GM23338 (cell line): ENCODE measurements around the gene NUCB2. TPM values are rescaled to one million over a fixed set of nuclear protein-coding genes. Genes with fewer than 3 reads are reported as not detected.

ENCODE experiments used
- ATAC-seq: fragments of 200-7000 bp; cut with Tn5 transposase; 3 replicates; pipeline ENCODE4 v1.9.1; 2020
- DNase-seq: peaks from one replicate; pipeline ENCODE4 v3.0.0-alpha.2; 2015; ENCODE audit warnings: low spot score
- H2AFZ ChIP-seq: fragments of 200-600 bp; sonication (generic); 2 replicates; pipeline ENCODE4 v1.8.0; 2016; ENCODE audit warnings: antibody characterized with exemption, mild to moderate bottlenecking, moderate library complexity
- H3F3A ChIP-seq: fragments of 200-600 bp; sonication (generic); replicated peaks from 2 replicates; pipeline ENCODE4 v1.8.0; 2017; ENCODE audit warnings: antibody characterized with exemption, mixed run types, low read depth
- H3K27ac ChIP-seq: fragments of 200-600 bp; sonication (generic); 2 replicates; pipeline ENCODE4 v1.6.1; 2016; ENCODE audit warnings: low read depth
- H3K27me3 ChIP-seq: fragments of 200-600 bp; sonication (generic); 2 replicates; pipeline ENCODE4 v1.8.0; 2016; ENCODE audit warnings: mild to moderate bottlenecking, mixed run types, moderate library complexity; ENCODE audit not compliant: insufficient read depth
- H3K36me3 ChIP-seq: fragments of 200-600 bp; sonication (generic); 2 replicates; pipeline ENCODE4 v1.8.0; 2016; ENCODE audit warnings: mild to moderate bottlenecking; ENCODE audit not compliant: insufficient read depth
- H3K4me1 ChIP-seq: fragments of 200-600 bp; sonication (generic); 2 replicates; pipeline ENCODE4 v1.8.0; 2016; ENCODE audit warnings: mild to moderate bottlenecking, moderate library complexity; ENCODE audit not compliant: insufficient read depth
- H3K4me2 ChIP-seq: fragments of 200-600 bp; sonication (generic); 2 replicates; pipeline ENCODE4 v1.7.1; 2017; ENCODE audit warnings: mixed run types
- H3K4me3 ChIP-seq: fragments of 200-600 bp; sonication (generic); 2 replicates; pipeline ENCODE4 v1.6.1; 2016; ENCODE audit warnings: mixed run types
- H3K79me2 ChIP-seq: fragments of 200-600 bp; sonication (generic); replicated peaks from 2 replicates; pipeline ENCODE4 v1.8.0; 2017; ENCODE audit warnings: mild to moderate bottlenecking; ENCODE audit not compliant: insufficient read depth
- H3K9me2 ChIP-seq: fragments of 200-600 bp; sonication (generic); 2 replicates; pipeline ENCODE4 v1.8.0; 2017; ENCODE audit not compliant: insufficient read depth
- H4K20me1 ChIP-seq: fragments of 200-600 bp; sonication (generic); replicated peaks from 2 replicates; pipeline ENCODE4 v1.8.0; 2017; ENCODE audit warnings: mild to moderate bottlenecking; ENCODE audit not compliant: insufficient read depth
- H3K27ac Mint-ChIP-seq: 2 replicates; pipeline ENCODE4 v1.8.0; 2020; ENCODE audit warnings: inconsistent platforms, mild to moderate bottlenecking, moderate library complexity, mixed read lengths
- H3K27me3 Mint-ChIP-seq: 3 replicates; pipeline ENCODE4 v1.8.0; 2022; ENCODE audit warnings: low read depth, mild to moderate bottlenecking, moderate library complexity, mixed read lengths, inconsistent platforms; ENCODE audit not compliant: insufficient read depth, poor library complexity
- H3K36me3 Mint-ChIP-seq: 3 replicates; pipeline ENCODE4 v1.8.0; 2021; ENCODE audit warnings: low read depth, mild to moderate bottlenecking, inconsistent platforms, moderate library complexity, mixed read lengths
- H3K4me1 Mint-ChIP-seq: 3 replicates; pipeline ENCODE4 v1.8.0; 2020; ENCODE audit warnings: mild to moderate bottlenecking, inconsistent platforms, mixed read lengths
- H3K4me3 Mint-ChIP-seq: 3 replicates; pipeline ENCODE4 v1.8.0; 2021; ENCODE audit warnings: moderate library complexity, mild to moderate bottlenecking, inconsistent platforms, mixed read lengths
- H3K9me3 Mint-ChIP-seq: 3 replicates; pipeline ENCODE4 v1.8.0; 2020; ENCODE audit warnings: moderate library complexity, mild to moderate bottlenecking, inconsistent platforms, mixed read lengths
- CREB1 ChIP-seq: fragments of 250-450 bp; sonication (Bioruptor Pico); IDR thresholded peaks from 2 replicates; pipeline ENCODE4 v1.5.0; 2020; ENCODE audit warnings: low read depth, mild to moderate bottlenecking, moderate library complexity
- EZH2 ChIP-seq: fragments of 200-600 bp; sonication (generic); IDR thresholded peaks from one replicate; pipeline ENCODE4 v1.8.0; 2017; ENCODE audit warnings: antibody characterized with exemption, mild to moderate bottlenecking, low read depth; ENCODE audit not compliant: unreplicated experiment
- EZH2phosphoT487 ChIP-seq: fragments of 200-600 bp; sonication (generic); IDR thresholded peaks from one replicate; pipeline ENCODE4 v1.8.1; 2018; ENCODE audit warnings: antibody characterized with exemption; ENCODE audit not compliant: unreplicated experiment
- JUNB ChIP-seq: IDR thresholded peaks from one replicate; pipeline ENCODE4 v1.6.1; 2016; ENCODE audit warnings: antibody characterized with exemption; ENCODE audit not compliant: unreplicated experiment
- NANOG ChIP-seq: IDR thresholded peaks from 2 replicates; pipeline ENCODE4 v1.6.1; 2016; ENCODE audit warnings: antibody characterized with exemption, borderline replicate concordance
- POLR2AphosphoS5 ChIP-seq: IDR thresholded peaks from 2 replicates; pipeline ENCODE4 v1.6.1; 2016; ENCODE audit warnings: antibody characterized with exemption, low read depth
- STAT1 ChIP-seq: IDR thresholded peaks from one replicate; pipeline ENCODE4 v1.6.1; 2016; ENCODE audit warnings: antibody characterized with exemption; ENCODE audit not compliant: unreplicated experiment
- ZNF114 ChIP-seq: fragments of 250-450 bp; sonication (Bioruptor Pico); IDR thresholded peaks from 2 replicates; pipeline ENCODE4 v1.5.0; 2020; ENCODE audit warnings: mild to moderate bottlenecking, moderate library complexity
- ZNF331 ChIP-seq: fragments of 250-450 bp; sonication (Bioruptor Pico); IDR thresholded peaks from 2 replicates; pipeline ENCODE4 v1.5.0; 2020; ENCODE audit warnings: low read depth, mild to moderate bottlenecking, moderate library complexity
- polyA plus RNA-seq: library from polyadenylated mRNA; unstranded; fragments of >200 nt; fragmentation: Nextera tagmentation; extraction: Ambion mirVana; gene quantifications from 2 replicates; pipeline ENCODE4 v1.2.1, GENCODE V29; 2016
- total RNA-seq: library from RNA; depleted of rRNA; stranded (reverse); fragments of >200 nt; shearing (Covaris generic); gene quantifications from 2 replicates; pipeline ENCODE4 v1.2.3, GENCODE V29; 2014
- TF ChIP-seq, protein P1 (sequence below): IDR thresholded peaks from one replicate; pipeline ENCODE4 v1.6.1; 2018; ENCODE audit warnings: antibody characterized with exemption; ENCODE audit not compliant: unreplicated experiment
- TF ChIP-seq, protein P2 (sequence below): IDR thresholded peaks from 2 replicates; pipeline ENCODE4 v1.6.1; 2016; ENCODE audit warnings: antibody characterized with exemption
- TF ChIP-seq, protein P3 (sequence below): fragments of 250-450 bp; sonication (Bioruptor Pico); IDR thresholded peaks from 2 replicates; pipeline ENCODE4 v1.5.0; 2020; ENCODE audit warnings: mild to moderate bottlenecking, moderate library complexity
- TF ChIP-seq, protein P4 (sequence below), 2 experiments: fragments of 200-600 bp in 1 of 2; sonication (generic) in 1 of 2; conservative IDR thresholded peaks; 2 replicates each; pipeline versions ENCODE4 v1.5.1 to v1.6.1; 2016 to 2017; ENCODE audit warnings: antibody characterized with exemption in 2 of 2, low read depth in 2 of 2, mild to moderate bottlenecking in 2 of 2, moderate library complexity in 1 of 2

NUCB2 gene
- total and polyA plus RNA-seq, 2 experiments from 2014 or later: 16.6 to 86.9 TPM

DNA sequence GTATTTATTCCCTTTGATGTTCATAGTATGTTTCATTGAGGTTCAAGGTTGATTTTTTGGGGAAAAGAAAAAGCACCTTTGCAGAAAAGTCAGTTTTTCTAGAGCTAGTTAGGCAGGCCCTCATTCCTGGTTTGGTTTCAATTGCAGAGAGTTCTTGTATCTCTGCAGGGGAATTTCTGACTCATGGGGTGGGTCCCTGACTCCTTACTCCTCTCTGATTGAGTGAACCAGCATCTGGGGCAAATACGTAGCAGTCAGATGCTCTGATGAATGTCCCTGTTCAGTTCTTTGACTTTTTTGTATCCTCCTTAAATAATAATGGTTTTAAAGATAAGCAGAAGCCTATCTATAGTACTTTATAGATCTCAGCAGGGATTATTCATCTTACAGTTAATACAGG is 67.4 kb downstream of the NUCB2 start:
- ATAC-seq (peak; percentile 48), DNase-seq (peak; percentile 26)
- H3K79me2 ChIP-seq: no peaks in the 10 kb centered on the region
- no peak overlapping the region for H3K27ac Mint-ChIP-seq
- H3K9me3 Mint-ChIP-seq: no peaks in the 10 kb centered on the region
- 0 out of 2 replicates have a peak, but pooled peaks cover 3% of the 10 kb centered on the region for H4K20me1 ChIP-seq
- no peak overlapping the region for H3K27ac ChIP-seq
- no peak overlapping the region for H3K4me3 Mint-ChIP-seq
- no peak overlapping the region for H3K4me3 ChIP-seq
- peaks cover 9% of the 10 kb centered on the region for H3K4me1 Mint-ChIP-seq
- no peak for TF ChIP-seq POLR2AphosphoS5
- TF ChIP-seq EZH2: no peak
- TF ChIP-seq JUNB: no peak
- TF ChIP-seq, protein P1, sequence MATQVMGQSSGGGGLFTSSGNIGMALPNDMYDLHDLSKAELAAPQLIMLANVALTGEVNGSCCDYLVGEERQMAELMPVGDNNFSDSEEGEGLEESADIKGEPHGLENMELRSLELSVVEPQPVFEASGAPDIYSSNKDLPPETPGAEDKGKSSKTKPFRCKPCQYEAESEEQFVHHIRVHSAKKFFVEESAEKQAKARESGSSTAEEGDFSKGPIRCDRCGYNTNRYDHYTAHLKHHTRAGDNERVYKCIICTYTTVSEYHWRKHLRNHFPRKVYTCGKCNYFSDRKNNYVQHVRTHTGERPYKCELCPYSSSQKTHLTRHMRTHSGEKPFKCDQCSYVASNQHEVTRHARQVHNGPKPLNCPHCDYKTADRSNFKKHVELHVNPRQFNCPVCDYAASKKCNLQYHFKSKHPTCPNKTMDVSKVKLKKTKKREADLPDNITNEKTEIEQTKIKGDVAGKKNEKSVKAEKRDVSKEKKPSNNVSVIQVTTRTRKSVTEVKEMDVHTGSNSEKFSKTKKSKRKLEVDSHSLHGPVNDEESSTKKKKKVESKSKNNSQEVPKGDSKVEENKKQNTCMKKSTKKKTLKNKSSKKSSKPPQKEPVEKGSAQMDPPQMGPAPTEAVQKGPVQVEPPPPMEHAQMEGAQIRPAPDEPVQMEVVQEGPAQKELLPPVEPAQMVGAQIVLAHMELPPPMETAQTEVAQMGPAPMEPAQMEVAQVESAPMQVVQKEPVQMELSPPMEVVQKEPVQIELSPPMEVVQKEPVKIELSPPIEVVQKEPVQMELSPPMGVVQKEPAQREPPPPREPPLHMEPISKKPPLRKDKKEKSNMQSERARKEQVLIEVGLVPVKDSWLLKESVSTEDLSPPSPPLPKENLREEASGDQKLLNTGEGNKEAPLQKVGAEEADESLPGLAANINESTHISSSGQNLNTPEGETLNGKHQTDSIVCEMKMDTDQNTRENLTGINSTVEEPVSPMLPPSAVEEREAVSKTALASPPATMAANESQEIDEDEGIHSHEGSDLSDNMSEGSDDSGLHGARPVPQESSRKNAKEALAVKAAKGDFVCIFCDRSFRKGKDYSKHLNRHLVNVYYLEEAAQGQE: no peak
- TF ChIP-seq ZNF114 (CRISPR knock-in tag): no peak
- TF ChIP-seq NANOG: no peak
- TF ChIP-seq CREB1 (CRISPR knock-in tag): no peak
- no peak for TF ChIP-seq STAT1
- TF ChIP-seq ZNF331: no peak
- TF ChIP-seq, protein P2, sequence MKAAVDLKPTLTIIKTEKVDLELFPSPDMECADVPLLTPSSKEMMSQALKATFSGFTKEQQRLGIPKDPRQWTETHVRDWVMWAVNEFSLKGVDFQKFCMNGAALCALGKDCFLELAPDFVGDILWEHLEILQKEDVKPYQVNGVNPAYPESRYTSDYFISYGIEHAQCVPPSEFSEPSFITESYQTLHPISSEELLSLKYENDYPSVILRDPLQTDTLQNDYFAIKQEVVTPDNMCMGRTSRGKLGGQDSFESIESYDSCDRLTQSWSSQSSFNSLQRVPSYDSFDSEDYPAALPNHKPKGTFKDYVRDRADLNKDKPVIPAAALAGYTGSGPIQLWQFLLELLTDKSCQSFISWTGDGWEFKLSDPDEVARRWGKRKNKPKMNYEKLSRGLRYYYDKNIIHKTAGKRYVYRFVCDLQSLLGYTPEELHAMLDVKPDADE: no peak
- no peak for TF ChIP-seq EZH2phosphoT487
- TF ChIP-seq, protein P3, sequence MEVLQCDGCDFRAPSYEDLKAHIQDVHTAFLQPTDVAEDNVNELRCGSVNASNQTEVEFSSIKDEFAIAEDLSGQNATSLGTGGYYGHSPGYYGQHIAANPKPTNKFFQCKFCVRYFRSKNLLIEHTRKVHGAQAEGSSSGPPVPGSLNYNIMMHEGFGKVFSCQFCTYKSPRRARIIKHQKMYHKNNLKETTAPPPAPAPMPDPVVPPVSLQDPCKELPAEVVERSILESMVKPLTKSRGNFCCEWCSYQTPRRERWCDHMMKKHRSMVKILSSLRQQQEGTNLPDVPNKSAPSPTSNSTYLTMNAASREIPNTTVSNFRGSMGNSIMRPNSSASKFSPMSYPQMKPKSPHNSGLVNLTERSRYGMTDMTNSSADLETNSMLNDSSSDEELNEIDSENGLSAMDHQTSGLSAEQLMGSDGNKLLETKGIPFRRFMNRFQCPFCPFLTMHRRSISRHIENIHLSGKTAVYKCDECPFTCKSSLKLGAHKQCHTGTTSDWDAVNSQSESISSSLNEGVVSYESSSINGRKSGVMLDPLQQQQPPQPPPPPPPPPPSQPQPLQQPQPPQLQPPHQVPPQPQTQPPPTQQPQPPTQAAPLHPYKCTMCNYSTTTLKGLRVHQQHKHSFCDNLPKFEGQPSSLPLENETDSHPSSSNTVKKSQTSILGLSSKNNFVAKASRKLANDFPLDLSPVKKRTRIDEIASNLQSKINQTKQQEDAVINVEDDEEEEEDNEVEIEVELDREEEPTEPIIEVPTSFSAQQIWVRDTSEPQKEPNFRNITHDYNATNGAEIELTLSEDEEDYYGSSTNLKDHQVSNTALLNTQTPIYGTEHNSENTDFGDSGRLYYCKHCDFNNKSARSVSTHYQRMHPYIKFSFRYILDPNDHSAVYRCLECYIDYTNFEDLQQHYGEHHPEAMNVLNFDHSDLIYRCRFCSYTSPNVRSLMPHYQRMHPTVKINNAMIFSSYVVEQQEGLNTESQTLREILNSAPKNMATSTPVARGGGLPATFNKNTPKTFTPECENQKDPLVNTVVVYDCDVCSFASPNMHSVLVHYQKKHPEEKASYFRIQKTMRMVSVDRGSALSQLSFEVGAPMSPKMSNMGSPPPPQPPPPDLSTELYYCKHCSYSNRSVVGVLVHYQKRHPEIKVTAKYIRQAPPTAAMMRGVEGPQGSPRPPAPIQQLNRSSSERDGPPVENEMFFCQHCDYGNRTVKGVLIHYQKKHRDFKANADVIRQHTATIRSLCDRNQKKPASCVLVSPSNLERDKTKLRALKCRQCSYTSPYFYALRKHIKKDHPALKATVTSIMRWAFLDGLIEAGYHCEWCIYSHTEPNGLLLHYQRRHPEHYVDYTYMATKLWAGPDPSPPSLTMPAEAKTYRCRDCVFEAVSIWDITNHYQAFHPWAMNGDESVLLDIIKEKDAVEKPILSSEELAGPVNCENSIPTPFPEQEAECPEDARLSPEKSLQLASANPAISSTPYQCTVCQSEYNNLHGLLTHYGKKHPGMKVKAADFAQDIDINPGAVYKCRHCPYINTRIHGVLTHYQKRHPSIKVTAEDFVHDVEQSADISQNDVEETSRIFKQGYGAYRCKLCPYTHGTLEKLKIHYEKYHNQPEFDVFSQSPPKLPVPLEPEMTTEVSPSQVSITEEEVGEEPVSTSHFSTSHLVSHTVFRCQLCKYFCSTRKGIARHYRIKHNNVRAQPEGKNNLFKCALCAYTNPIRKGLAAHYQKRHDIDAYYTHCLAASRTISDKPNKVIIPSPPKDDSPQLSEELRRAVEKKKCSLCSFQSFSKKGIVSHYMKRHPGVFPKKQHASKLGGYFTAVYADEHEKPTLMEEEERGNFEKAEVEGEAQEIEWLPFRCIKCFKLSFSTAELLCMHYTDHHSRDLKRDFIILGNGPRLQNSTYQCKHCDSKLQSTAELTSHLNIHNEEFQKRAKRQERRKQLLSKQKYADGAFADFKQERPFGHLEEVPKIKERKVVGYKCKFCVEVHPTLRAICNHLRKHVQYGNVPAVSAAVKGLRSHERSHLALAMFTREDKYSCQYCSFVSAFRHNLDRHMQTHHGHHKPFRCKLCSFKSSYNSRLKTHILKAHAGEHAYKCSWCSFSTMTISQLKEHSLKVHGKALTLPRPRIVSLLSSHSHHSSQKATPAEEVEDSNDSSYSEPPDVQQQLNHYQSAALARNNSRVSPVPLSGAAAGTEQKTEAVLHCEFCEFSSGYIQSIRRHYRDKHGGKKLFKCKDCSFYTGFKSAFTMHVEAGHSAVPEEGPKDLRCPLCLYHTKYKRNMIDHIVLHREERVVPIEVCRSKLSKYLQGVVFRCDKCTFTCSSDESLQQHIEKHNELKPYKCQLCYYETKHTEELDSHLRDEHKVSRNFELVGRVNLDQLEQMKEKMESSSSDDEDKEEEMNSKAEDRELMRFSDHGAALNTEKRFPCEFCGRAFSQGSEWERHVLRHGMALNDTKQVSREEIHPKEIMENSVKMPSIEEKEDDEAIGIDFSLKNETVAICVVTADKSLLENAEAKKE (CRISPR knock-in tag): no peak
- TF ChIP-seq, protein P4, sequence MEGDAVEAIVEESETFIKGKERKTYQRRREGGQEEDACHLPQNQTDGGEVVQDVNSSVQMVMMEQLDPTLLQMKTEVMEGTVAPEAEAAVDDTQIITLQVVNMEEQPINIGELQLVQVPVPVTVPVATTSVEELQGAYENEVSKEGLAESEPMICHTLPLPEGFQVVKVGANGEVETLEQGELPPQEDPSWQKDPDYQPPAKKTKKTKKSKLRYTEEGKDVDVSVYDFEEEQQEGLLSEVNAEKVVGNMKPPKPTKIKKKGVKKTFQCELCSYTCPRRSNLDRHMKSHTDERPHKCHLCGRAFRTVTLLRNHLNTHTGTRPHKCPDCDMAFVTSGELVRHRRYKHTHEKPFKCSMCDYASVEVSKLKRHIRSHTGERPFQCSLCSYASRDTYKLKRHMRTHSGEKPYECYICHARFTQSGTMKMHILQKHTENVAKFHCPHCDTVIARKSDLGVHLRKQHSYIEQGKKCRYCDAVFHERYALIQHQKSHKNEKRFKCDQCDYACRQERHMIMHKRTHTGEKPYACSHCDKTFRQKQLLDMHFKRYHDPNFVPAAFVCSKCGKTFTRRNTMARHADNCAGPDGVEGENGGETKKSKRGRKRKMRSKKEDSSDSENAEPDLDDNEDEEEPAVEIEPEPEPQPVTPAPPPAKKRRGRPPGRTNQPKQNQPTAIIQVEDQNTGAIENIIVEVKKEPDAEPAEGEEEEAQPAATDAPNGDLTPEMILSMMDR (conservative IDR thresholded peaks at IDR 0.05; ENCODE audit: low read depth in 2 of 2): no peak
- H3K4me1 ChIP-seq: peaks cover 9% of the 10 kb centered on the region; the same call in 1 of the 2 replicates
- no peaks in the 10 kb centered on the region for H3K36me3 Mint-ChIP-seq
- no peaks in the 10 kb centered on the region for H3K9me2 ChIP-seq
- H2AFZ ChIP-seq: no peak overlapping the region
- H3K4me2 ChIP-seq: no peak overlapping the region
- peaks cover 14% of the 10 kb centered on the region; the same call in 1 of the 2 replicates for H3K27me3 ChIP-seq
- no peaks in the 10 kb centered on the region for H3F3A ChIP-seq
- peaks cover 3% of the 10 kb centered on the region for H3K27me3 Mint-ChIP-seq
- H3K36me3 ChIP-seq: no peaks in the 10 kb centered on the region
